Activated CD8-positive, alpha-beta memory T cell treated with anti-CD3 and anti-CD28 coated beads, Interleukin-2, amount 50 U/mL, for 1 hour (primary cell): ENCODE measurements around the gene CLEC16A.

Source experiments
- DNase-seq: peaks from one replicate; pipeline ENCODE4 v3.0.0-alpha.2; 2020; ENCODE audit errors: extremely low read depth

CLEC16A gene

GRCh38 chr16:10992112-10992511 lies 47.7 kb downstream of the CLEC16A start:
- no peak for DNase-seq

- no peak for DNase-seq
Measured at GRCh38 chr16:10992797-10993196, 48.4 kb downstream of the CLEC16A start.

GRCh38 chr16:10993649-10994048 lies 49.3 kb downstream of the CLEC16A start:
- DNase-seq, result no peak

GRCh38 chr16:10994571-10994970 lies 50.2 kb downstream of the CLEC16A start:
- DNase-seq, result no peak

GRCh38 chr16:10995565-10995964 lies 51.2 kb downstream of the CLEC16A start:
- DNase-seq, result no peak

GRCh38 chr16:10997485-10997884 lies 53.1 kb downstream of the CLEC16A start:
- DNase-seq, result no peak

GRCh38 chr16:10999300-10999699 lies 54.9 kb downstream of the CLEC16A start:
- DNase-seq, result no peak

- DNase-seq, result no peak
Measured at GRCh38 chr16:11001611-11002010, 57.2 kb downstream of the CLEC16A start.

GRCh38 chr16:11003141-11003540 lies 58.8 kb downstream of the CLEC16A start:
- DNase-seq, result no peak

GRCh38 chr16:11004351-11004750 lies 60.0 kb downstream of the CLEC16A start:
- no peak for DNase-seq

GRCh38 chr16:11004973-11005610 lies 60.7 kb downstream of the CLEC16A start:
- no peak for DNase-seq

GRCh38 chr16:11005611-11005975 lies 61.2 kb downstream of the CLEC16A start:
- no peak for DNase-seq

- DNase-seq, result no peak
Measured at GRCh38 chr16:11006656-11007055, 62.3 kb downstream of the CLEC16A start.

- DNase-seq, result no peak
Measured at GRCh38 chr16:11007714-11008280, 63.4 kb downstream of the CLEC16A start.

GRCh38 chr16:11009027-11009755 lies 64.8 kb downstream of the CLEC16A start:
- no peak for DNase-seq

- no peak for DNase-seq
Measured at GRCh38 chr16:11010575-11011221, 66.3 kb downstream of the CLEC16A start.

GRCh38 chr16:11011326-11011725 lies 67.0 kb downstream of the CLEC16A start:
- DNase-seq, result no peak

- no peak for DNase-seq
Measured at GRCh38 chr16:11012841-11013240, 68.5 kb downstream of the CLEC16A start.

GRCh38 chr16:11014136-11014535 lies 69.8 kb downstream of the CLEC16A start:
- DNase-seq, result no peak

GRCh38 chr16:11015076-11015475 lies 70.7 kb downstream of the CLEC16A start:
- DNase-seq, result no peak

- no peak for DNase-seq
Measured at GRCh38 chr16:11015607-11016006, 71.2 kb downstream of the CLEC16A start.

GRCh38 chr16:11016524-11016988 lies 72.2 kb downstream of the CLEC16A start:
- DNase-seq, result no peak

GRCh38 chr16:11016993-11017392 lies 72.6 kb downstream of the CLEC16A start:
- peak; percentile 2 for DNase-seq
